Fibroblast of lung (primary cell): ENCODE data around the gene AKT2. TPM values are rescaled to one million over a fixed set of nuclear protein-coding genes. Genes with fewer than 3 reads are reported as not detected.

Experiments used
- DNase-seq, 2 donors: peaks; one replicate each; pipeline versions ENCODE4 v3.0.0 to v3.0.0-alpha.2; 2010; ENCODE audit warnings: low read depth in 2 of 2
- H2AFZ ChIP-seq: 2 replicates; pipeline ENCODE4 v1.5.1; 2012; ENCODE audit warnings: low read length, control low read depth, inconsistent platforms
- H3K27ac ChIP-seq: 2 replicates; pipeline ENCODE4 v1.5.1; 2011; ENCODE audit warnings: low read length, control low read depth; ENCODE audit not compliant: insufficient read depth
- H3K27me3 ChIP-seq: 2 replicates; pipeline ENCODE4 v1.5.1; 2011; ENCODE audit warnings: mild to moderate bottlenecking, low read length; ENCODE audit not compliant: control insufficient read depth, insufficient read depth
- H3K36me3 ChIP-seq: 2 replicates; pipeline ENCODE4 v1.5.1; 2011; ENCODE audit warnings: low read length; ENCODE audit not compliant: control insufficient read depth, insufficient read depth
- H3K4me1 ChIP-seq: 2 replicates; pipeline ENCODE4 v1.5.1; 2011; ENCODE audit warnings: low read length; ENCODE audit not compliant: control insufficient read depth, insufficient read depth; ENCODE audit errors: extremely low read depth
- H3K4me2 ChIP-seq: 2 replicates; pipeline ENCODE4 v1.5.1; 2011; ENCODE audit warnings: low read length, control low read depth; ENCODE audit not compliant: insufficient read depth; ENCODE audit errors: extremely low read depth
- H3K4me3 ChIP-seq, 4 experiments: fragments of 200-600 bp in 1 of 4; sonication (generic) in 1 of 4; replicated peaks in 1 of 4; 2 replicates each; pipeline ENCODE4 v1.5.1; 2011 to 2016; ENCODE audit warnings: low read length in 4 of 4, low read depth in 3 of 4, mild to moderate bottlenecking in 3 of 4, control low read depth in 2 of 4, inconsistent platforms in 1 of 4, mixed read lengths in 1 of 4; ENCODE audit not compliant: insufficient read depth in 1 of 4; ENCODE audit errors: control extremely low read depth in 1 of 4
- H3K79me2 ChIP-seq: 2 replicates; pipeline ENCODE4 v1.5.1; 2012; ENCODE audit warnings: mild to moderate bottlenecking, low read length, inconsistent platforms; ENCODE audit not compliant: control insufficient read depth, insufficient read depth
- H3K9ac ChIP-seq: 2 replicates; pipeline ENCODE4 v1.5.1; 2011; ENCODE audit warnings: mild to moderate bottlenecking, low read length, control low read depth; ENCODE audit not compliant: insufficient read depth
- H3K9me3 ChIP-seq: 2 replicates; pipeline ENCODE4 v1.5.1; 2012; ENCODE audit warnings: low read depth, low read length; ENCODE audit not compliant: control insufficient read depth, insufficient read depth
- H4K20me1 ChIP-seq: 2 replicates; pipeline ENCODE4 v1.5.1; 2011; ENCODE audit warnings: low read length; ENCODE audit not compliant: control insufficient read depth, insufficient read depth; ENCODE audit errors: extremely low read depth
- CTCF ChIP-seq, 2 donors: IDR thresholded peaks in 1 of 2; conservative IDR thresholded peaks in 1 of 2; 1 replicate in 1 of 2; 2 replicates in 1 of 2; pipeline ENCODE4 v1.5.1; 2011 to 2012; ENCODE audit warnings: low read length in 2 of 2, control low read depth in 1 of 2, inconsistent platforms in 1 of 2, low read depth in 1 of 2, mild to moderate bottlenecking in 1 of 2
- EZH2 ChIP-seq: IDR thresholded peaks from 2 replicates; pipeline ENCODE4 v1.5.1; 2012; ENCODE audit warnings: low read length, control low read depth, mild to moderate bottlenecking; ENCODE audit errors: missing control alignments
- polyA plus RNA-seq, 2 donors: library from polyadenylated mRNA; depleted of rRNA in 1 of 2; stranded (reverse) in 1 of 2; unstranded in 1 of 2; fragments of >200 nt; gene quantifications; 2 replicates each; pipeline ENCODE4 v1.2.1, GENCODE V29; 2011 to 2012; ENCODE audit warnings: missing spikeins in 1 of 2
- total RNA-seq: library from RNA; depleted of rRNA; stranded (reverse); fragments of >200 nt; gene quantifications from 2 replicates; pipeline ENCODE4 v1.2.1, GENCODE V29; 2014

AKT2 gene
- total and polyA plus RNA-seq, 2 donors (not counting 1 experiment from before 2014, with no cell fraction given), result 76.0 to 81.5 TPM

GRCh38 chr19:40253611-40254092 is 31.5 kb downstream of the AKT2 start:
- no peak for TF ChIP-seq CTCF (conservative IDR thresholded peaks at IDR 0.05 in 1 of 2, IDR thresholded peaks at IDR 0.05 in 1 of 2; ENCODE audit: low read depth in 1 of 2, low read length in 2 of 2)
- no peak for TF ChIP-seq EZH2
- peaks cover 2% of the 10 kb centered on the region for H4K20me1 ChIP-seq
- peaks cover 15% of the 10 kb centered on the region for H3K36me3 ChIP-seq
- no peak for DNase-seq
- no peaks in the 10 kb centered on the region for H3K9me3 ChIP-seq
- H3K27ac ChIP-seq, result no peak overlapping the region
- H2AFZ ChIP-seq, result no peak overlapping the region
- peaks cover 11% of the 10 kb centered on the region for H3K79me2 ChIP-seq
- no peak overlapping the region for H3K4me2 ChIP-seq
- no peak overlapping the region for H3K4me3 ChIP-seq
- H3K4me1 ChIP-seq, result no peaks in the 10 kb centered on the region
- H3K9ac ChIP-seq, result no peak overlapping the region
- H3K27me3 ChIP-seq, result no peaks in the 10 kb centered on the region

- peaks cover 9% of the 10 kb centered on the region for H3K79me2 ChIP-seq
- peaks cover 15% of the 10 kb centered on the region for H3K36me3 ChIP-seq
- peaks cover 2% of the 10 kb centered on the region for H4K20me1 ChIP-seq
Measured at GRCh38 chr19:40252395-40252794, 32.8 kb downstream of the AKT2 start.

GRCh38 chr19:40251991-40252390 is 33.2 kb downstream of the AKT2 start:
- TF ChIP-seq CTCF (conservative IDR thresholded peaks at IDR 0.05 in 1 of 2, IDR thresholded peaks at IDR 0.05 in 1 of 2; ENCODE audit: low read depth in 1 of 2, low read length in 2 of 2) (no peak), EZH2 (no peak)
- Histone ChIP-seq H3K4me1 (no peaks in the 10 kb centered on the region), H3K27me3 (no peaks in the 10 kb centered on the region), H3K9me3 (no peaks in the 10 kb centered on the region), H4K20me1 (peaks cover 2% of the 10 kb centered on the region), H2AFZ (no peak overlapping the region), H3K27ac (no peak overlapping the region), H3K4me2 (no peak overlapping the region), H3K36me3 (peaks cover 15% of the 10 kb centered on the region), H3K4me3 (no peak overlapping the region), H3K9ac (no peak overlapping the region), H3K79me2 (peaks cover 7% of the 10 kb centered on the region)
- DNase-seq, result no peak

More at GRCh38 chr19:40252395-40252794, 32.8 kb downstream of the AKT2 start:
- H3K4me1 ChIP-seq, result no peaks in the 10 kb centered on the region
- TF ChIP-seq EZH2 (no peak), CTCF (conservative IDR thresholded peaks at IDR 0.05 in 1 of 2, IDR thresholded peaks at IDR 0.05 in 1 of 2; ENCODE audit: low read depth in 1 of 2, low read length in 2 of 2) (no peak)
- H3K4me2 ChIP-seq, result no peak overlapping the region
- no peak for DNase-seq
- no peak overlapping the region for H3K9ac ChIP-seq
- no peak overlapping the region for H3K4me3 ChIP-seq
- no peaks in the 10 kb centered on the region for H3K27me3 ChIP-seq
- H3K27ac ChIP-seq, result no peak overlapping the region
- H3K9me3 ChIP-seq, result no peaks in the 10 kb centered on the region
- H2AFZ ChIP-seq, result no peak overlapping the region
